GM12874 (cell line): ENCODE measurements around the gene SLC2A4RG.

ENCODE experiments used
- TF ChIP-seq, protein P1 (sequence below): IDR thresholded peaks from 2 replicates; pipeline ENCODE4 v1.5.1; 2011; ENCODE audit warnings: low read depth, mild to moderate bottlenecking, control low read depth, low read length, moderate library complexity; ENCODE audit not compliant: insufficient read depth

The SLC2A4RG gene

DNA sequence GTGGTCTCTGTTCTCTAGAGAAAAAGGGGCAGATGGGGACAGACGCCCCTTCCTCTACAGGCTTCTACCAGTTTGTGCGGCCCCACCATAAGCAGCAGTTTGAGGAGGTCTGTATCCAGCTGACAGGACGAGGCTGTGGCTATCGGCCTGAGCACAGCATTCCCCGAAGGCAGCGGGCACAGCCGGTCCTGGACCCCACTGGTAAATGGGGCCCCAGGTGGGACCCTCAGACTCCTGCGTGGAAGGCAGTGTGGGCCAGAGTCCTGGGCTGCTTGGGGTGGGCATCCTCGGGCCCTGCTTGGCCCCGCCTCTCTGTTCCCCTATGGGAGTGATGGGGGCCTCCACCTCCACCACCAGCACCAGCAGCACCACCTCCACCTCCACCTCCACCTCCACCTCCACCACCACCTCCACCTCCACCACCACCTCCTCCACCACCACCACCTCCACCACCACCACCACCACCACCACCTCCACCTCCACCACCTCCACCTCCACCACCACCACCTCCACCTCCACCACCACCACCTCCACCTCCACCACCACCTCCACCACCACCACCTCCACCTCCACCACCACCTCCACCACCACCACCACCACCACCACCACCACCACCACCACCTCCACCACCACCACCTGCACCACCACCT lies 46.4 kb upstream of the SLC2A4RG start:
- TF ChIP-seq, protein P1, sequence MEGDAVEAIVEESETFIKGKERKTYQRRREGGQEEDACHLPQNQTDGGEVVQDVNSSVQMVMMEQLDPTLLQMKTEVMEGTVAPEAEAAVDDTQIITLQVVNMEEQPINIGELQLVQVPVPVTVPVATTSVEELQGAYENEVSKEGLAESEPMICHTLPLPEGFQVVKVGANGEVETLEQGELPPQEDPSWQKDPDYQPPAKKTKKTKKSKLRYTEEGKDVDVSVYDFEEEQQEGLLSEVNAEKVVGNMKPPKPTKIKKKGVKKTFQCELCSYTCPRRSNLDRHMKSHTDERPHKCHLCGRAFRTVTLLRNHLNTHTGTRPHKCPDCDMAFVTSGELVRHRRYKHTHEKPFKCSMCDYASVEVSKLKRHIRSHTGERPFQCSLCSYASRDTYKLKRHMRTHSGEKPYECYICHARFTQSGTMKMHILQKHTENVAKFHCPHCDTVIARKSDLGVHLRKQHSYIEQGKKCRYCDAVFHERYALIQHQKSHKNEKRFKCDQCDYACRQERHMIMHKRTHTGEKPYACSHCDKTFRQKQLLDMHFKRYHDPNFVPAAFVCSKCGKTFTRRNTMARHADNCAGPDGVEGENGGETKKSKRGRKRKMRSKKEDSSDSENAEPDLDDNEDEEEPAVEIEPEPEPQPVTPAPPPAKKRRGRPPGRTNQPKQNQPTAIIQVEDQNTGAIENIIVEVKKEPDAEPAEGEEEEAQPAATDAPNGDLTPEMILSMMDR: no peak

GRCh38 chr20:63693733-63694583 lies 45.6 kb upstream of the SLC2A4RG start:
- TF ChIP-seq, protein P1: no peak

GRCh38 chr20:63694584-63695423 lies 44.8 kb upstream of the SLC2A4RG start:
- TF ChIP-seq, protein P1: no peak

GRCh38 chr20:63695424-63696305 lies 43.9 kb upstream of the SLC2A4RG start:
- TF ChIP-seq, protein P1: no peak

DNA sequence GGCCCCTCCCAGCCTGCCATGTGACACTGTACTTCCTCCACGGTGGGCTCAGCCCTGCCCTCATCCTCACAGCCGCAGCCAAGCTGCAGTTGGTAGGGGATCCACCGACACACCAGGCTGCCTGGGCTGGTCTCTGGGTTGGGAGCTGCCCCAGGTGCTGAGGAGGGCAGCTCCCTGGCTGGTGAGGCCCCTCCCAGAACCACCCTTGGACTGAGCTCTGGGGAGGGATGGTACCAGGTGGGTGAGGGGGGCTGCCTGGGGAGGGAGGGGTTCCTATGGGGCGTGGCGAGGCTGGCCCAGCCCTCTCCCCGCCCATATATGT lies 43.3 kb upstream of the SLC2A4RG start:
- TF ChIP-seq, protein P1: no peak

DNA sequence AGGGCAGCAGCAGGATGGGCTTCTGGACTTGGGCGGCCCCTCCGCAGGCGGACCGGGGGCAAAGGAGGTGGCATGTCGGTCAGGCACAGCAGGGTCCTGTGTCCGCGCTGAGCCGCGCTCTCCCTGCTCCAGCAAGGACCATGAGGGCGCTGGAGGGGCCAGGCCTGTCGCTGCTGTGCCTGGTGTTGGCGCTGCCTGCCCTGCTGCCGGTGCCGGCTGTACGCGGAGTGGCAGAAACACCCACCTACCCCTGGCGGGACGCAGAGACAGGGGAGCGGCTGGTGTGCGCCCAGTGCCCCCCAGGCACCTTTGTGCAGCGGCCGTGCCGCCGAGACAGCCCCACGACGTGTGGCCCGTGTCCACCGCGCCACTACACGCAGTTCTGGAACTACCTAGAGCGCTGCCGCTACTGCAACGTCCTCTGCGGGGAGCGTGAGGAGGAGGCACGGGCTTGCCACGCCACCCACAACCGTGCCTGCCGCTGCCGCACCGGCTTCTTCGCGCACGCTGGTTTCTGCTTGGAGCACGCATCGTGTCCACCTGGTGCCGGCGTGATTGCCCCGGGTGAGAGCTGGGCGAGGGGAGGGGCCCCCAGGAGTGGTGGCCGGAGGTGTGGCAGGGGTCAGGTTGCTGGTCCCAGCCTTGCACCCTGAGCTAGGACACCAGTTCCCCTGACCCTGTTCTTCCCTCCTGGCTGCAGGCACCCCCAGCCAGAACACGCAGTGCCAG lies 42.8 kb upstream of the SLC2A4RG start, which contains the start of gene TNFRSF6B:
Gene TNFRSF6B, plus strand, starts transcription at position 25 of the 729 bp plus-strand sequence. Its CDS starts 116 bp downstream, at position 141.
- TF ChIP-seq, protein P1: no peak
